ENCODE results near the gene TWSG1. TPM values are rescaled to one million over a fixed set of nuclear protein-coding genes. Genes with fewer than 3 reads are reported as not detected.

TWSG1 gene
- total RNA-seq, 1 donor from 2014 or later: 20.0 TPM

GRCh38 chr18:9319333-9319732, 15.2 kb upstream of the TWSG1 start:
- Mint-ChIP-seq H3K4me3 (ENCODE audit: unreplicated experiment) (no peak overlapping the region), H3K4me1 (ENCODE audit: unreplicated experiment) (peaks cover 4% of the 10 kb centered on the region), H3K9me3 (ENCODE audit: unreplicated experiment) (no peaks in the 10 kb centered on the region), H3K27ac (ENCODE audit: unreplicated experiment) (no peak overlapping the region), H3K27me3 (ENCODE audit: unreplicated experiment) (peaks cover 8% of the 10 kb centered on the region), H3K36me3 (ENCODE audit: low read depth, unreplicated experiment) (no peaks in the 10 kb centered on the region)
- TF ChIP-seq CTCF (IDR thresholded peaks at IDR 0.05; ENCODE audit: unreplicated experiment): no peak
- no peak for DNase-seq (ENCODE audit: low spot score)

GRCh38 chr18:9321017-9321452, 13.5 kb upstream of the TWSG1 start:
- TF ChIP-seq CTCF (IDR thresholded peaks at IDR 0.05; ENCODE audit: unreplicated experiment): no peak
- Mint-ChIP-seq H3K4me3 (ENCODE audit: unreplicated experiment) (no peak overlapping the region), H3K9me3 (ENCODE audit: unreplicated experiment) (no peaks in the 10 kb centered on the region), H3K27ac (ENCODE audit: unreplicated experiment) (no peak overlapping the region), H3K4me1 (ENCODE audit: unreplicated experiment) (peaks cover 4% of the 10 kb centered on the region), H3K36me3 (ENCODE audit: low read depth, unreplicated experiment) (no peaks in the 10 kb centered on the region), H3K27me3 (ENCODE audit: unreplicated experiment) (peaks cover 5% of the 10 kb centered on the region)
- DNase-seq (ENCODE audit: low spot score): no peak

DNA sequence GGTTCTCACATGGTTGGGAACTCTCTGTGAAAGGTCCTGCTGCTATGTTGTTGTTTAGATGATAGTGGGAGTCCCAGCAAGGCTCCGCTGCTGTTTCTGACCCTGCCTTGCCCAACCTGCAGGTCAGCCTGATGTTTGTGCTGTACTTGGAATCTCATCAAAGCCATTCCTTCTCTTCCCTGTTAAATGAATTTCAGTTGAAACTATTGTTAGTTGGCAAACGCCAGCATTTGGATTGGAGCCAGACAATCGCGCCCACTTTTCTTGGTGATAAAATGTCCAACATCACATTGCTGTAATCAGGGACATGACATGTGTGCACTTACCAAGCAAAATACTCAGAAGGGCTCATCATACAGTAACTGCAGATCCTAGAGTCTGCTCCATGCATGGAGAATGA, 12.8 kb upstream of the TWSG1 start:
- H3K27ac Mint-ChIP-seq (ENCODE audit: unreplicated experiment): no peak overlapping the region
- no peak for DNase-seq (ENCODE audit: low spot score)
- H3K27me3 Mint-ChIP-seq (ENCODE audit: unreplicated experiment): peaks cover 8% of the 10 kb centered on the region
- TF ChIP-seq CTCF (IDR thresholded peaks at IDR 0.05; ENCODE audit: unreplicated experiment): no peak
- H3K4me1 Mint-ChIP-seq (ENCODE audit: unreplicated experiment): peaks cover 4% of the 10 kb centered on the region
- H3K4me3 Mint-ChIP-seq (ENCODE audit: unreplicated experiment): no peak overlapping the region
- no peaks in the 10 kb centered on the region for H3K36me3 Mint-ChIP-seq (ENCODE audit: low read depth, unreplicated experiment)
- no peaks in the 10 kb centered on the region for H3K9me3 Mint-ChIP-seq (ENCODE audit: unreplicated experiment)

GRCh38 chr18:9322744-9323143, 11.8 kb upstream of the TWSG1 start:
- TF ChIP-seq CTCF (IDR thresholded peaks at IDR 0.05; ENCODE audit: unreplicated experiment): no peak
- Mint-ChIP-seq H3K4me1 (ENCODE audit: unreplicated experiment) (peaks cover 4% of the 10 kb centered on the region), H3K36me3 (ENCODE audit: low read depth, unreplicated experiment) (no peaks in the 10 kb centered on the region), H3K27me3 (ENCODE audit: unreplicated experiment) (peaks cover 8% of the 10 kb centered on the region), H3K9me3 (ENCODE audit: unreplicated experiment) (no peaks in the 10 kb centered on the region), H3K27ac (ENCODE audit: unreplicated experiment) (no peak overlapping the region), H3K4me3 (ENCODE audit: unreplicated experiment) (no peak overlapping the region)
- DNase-seq (ENCODE audit: low spot score): no peak

DNA sequence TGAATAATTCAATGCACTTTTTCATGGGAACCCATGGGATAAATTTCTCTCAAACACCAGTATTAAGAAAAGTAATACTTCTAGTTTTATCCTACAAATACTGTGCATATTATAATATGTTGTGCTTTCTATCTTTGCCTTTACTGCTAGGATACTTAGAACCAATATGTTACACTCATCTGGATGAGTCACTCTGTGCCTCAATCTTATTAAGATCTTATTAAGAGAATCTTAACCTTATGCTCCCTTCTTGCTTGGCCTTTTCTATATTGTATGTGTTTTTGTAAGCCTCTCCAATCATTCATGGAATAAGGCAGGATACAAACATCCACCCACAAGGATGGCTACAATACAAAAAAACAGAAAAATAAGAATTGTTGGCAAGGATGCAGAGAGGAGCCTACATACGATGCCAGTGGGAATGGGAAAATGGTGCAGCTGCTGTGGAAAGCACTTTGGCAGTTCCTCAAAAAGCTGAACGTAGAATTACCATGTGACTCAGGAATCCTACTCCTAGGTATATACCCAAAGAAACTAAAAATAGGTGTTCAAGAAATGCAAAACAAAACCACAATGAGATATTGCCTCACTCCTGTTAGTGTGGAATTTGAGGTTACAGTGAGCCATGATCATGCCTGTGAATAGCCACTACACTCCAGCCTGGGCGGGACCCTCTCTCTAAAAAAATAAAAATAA, 10.7 kb upstream of the TWSG1 start:
- no peak for DNase-seq (ENCODE audit: low spot score)
- Mint-ChIP-seq H3K4me3 (ENCODE audit: unreplicated experiment) (no peak overlapping the region), H3K27me3 (ENCODE audit: unreplicated experiment) (peaks cover 8% of the 10 kb centered on the region), H3K4me1 (ENCODE audit: unreplicated experiment) (peaks cover 4% of the 10 kb centered on the region), H3K36me3 (ENCODE audit: low read depth, unreplicated experiment) (no peaks in the 10 kb centered on the region), H3K9me3 (ENCODE audit: unreplicated experiment) (no peaks in the 10 kb centered on the region), H3K27ac (ENCODE audit: unreplicated experiment) (no peak overlapping the region)
- TF ChIP-seq CTCF (IDR thresholded peaks at IDR 0.05; ENCODE audit: unreplicated experiment): no peak

All from endothelial cell (in vitro differentiated cells).